AG04450 (cell line): ENCODE measurements around the gene MTNR1A. TPM values are rescaled to one million over a fixed set of nuclear protein-coding genes. Genes with fewer than 3 reads are reported as not detected.

Experiments used
- CTCF ChIA-PET: fragments of 300-600, 350-600 bp; formaldehyde crosslinking; extraction: SDS; loops from one replicate; lab custom pipeline; 2022; ENCODE audit warnings: antibody characterized with exemption, inconsistent platforms; lab: Charles Lee
- POLR2A ChIA-PET: fragments of 350-600 bp; formaldehyde crosslinking; extraction: SDS; loops from one replicate; lab custom pipeline; 2021; ENCODE audit warnings: antibody characterized with exemption, inconsistent platforms; lab: Yijun Ruan, JAX
- DNase-seq: peaks from one replicate; pipeline ENCODE4 v3.0.0-alpha.2; 2011; ENCODE audit warnings: low read depth, low spot score
- H3K27ac ChIP-seq: one replicate; pipeline ENCODE4 v1.5.1; 2012; ENCODE audit warnings: low read depth, low read length, control low read depth
- H3K27me3 ChIP-seq: one replicate; pipeline ENCODE4 v1.6.0; 2012; ENCODE audit warnings: low read length; ENCODE audit not compliant: control insufficient read depth, insufficient read depth
- H3K4me3 ChIP-seq: 2 replicates; pipeline ENCODE4 v1.5.1; 2011; ENCODE audit warnings: mild to moderate bottlenecking, low read depth, low read length, control low read depth
- H3K9me3 ChIP-seq: 2 replicates; pipeline ENCODE4 v1.5.1; 2012; ENCODE audit warnings: low read length; ENCODE audit not compliant: control insufficient read depth, insufficient read depth
- CTCF ChIP-seq: IDR thresholded peaks from 2 replicates; pipeline ENCODE4 v1.5.1; 2011; ENCODE audit warnings: low read depth, low read length, control low read depth, inconsistent platforms
- polyA plus RNA-seq: library from polyadenylated mRNA; depleted of rRNA; stranded (reverse); fragments of >200 nt; gene quantifications from 2 replicates; pipeline ENCODE4 v1.2.3, GENCODE V29; 2011

The MTNR1A gene
- polyA plus RNA-seq, 1 experiment: not detected

GRCh38 chr4:186557486-186557885, 2.1 kb upstream of the MTNR1A start:
- DNase-seq: no peak
- POLR2A ChIA-PET: no interaction called here

GRCh38 chr4:186557061-186557460, 1.7 kb upstream of the MTNR1A start:
- TF ChIP-seq CTCF: no peak
- H3K4me3 ChIP-seq: no peak overlapping the region
- H3K9me3 ChIP-seq: no peaks in the 10 kb centered on the region
- POLR2A ChIA-PET: no interaction called here
- CTCF ChIA-PET: interaction anchor here (1.9 kb wide), 1 partner anchor 30 kb away, joined by 10 read pairs; no protein-coding TSS in a partner anchor
- H3K27me3 ChIP-seq: peaks cover 15% of the 10 kb centered on the region
- DNase-seq: no peak
- no peak overlapping the region for H3K27ac ChIP-seq

More at GRCh38 chr4:186557486-186557885, 2.1 kb upstream of the MTNR1A start:
- CTCF ChIA-PET: interaction anchor here (1.9 kb wide), 1 partner anchor 30 kb away, joined by 10 read pairs; no protein-coding TSS in a partner anchor
- Histone ChIP-seq H3K27me3 (peaks cover 15% of the 10 kb centered on the region), H3K4me3 (no peak overlapping the region), H3K27ac (no peak overlapping the region), H3K9me3 (no peaks in the 10 kb centered on the region)
- TF ChIP-seq CTCF: no peak

- CTCF ChIA-PET: interaction anchor here (0.6 to 1.1 kb wide), 2 partner anchors 33 to 64 kb away, joined by 3 to 5 read pairs; no protein-coding TSS in a partner anchor
- POLR2A ChIA-PET: no interaction called here
- Histone ChIP-seq H3K4me3 (peak overlapping the region; percentile 47), H3K27ac (no peak overlapping the region), H3K9me3 (no peaks in the 10 kb centered on the region), H3K27me3 (peaks cover 15% of the 10 kb centered on the region)
- DNase-seq: no peak
- peak; percentile 31 for TF ChIP-seq CTCF
These were observed 841 bp downstream of the MTNR1A start for GRCh38 chr4:186554539-186554913.

- Histone ChIP-seq H3K9me3 (no peaks in the 10 kb centered on the region), H3K27ac (no peak overlapping the region), H3K4me3 (no peak overlapping the region), H3K27me3 (peaks cover 15% of the 10 kb centered on the region)
- DNase-seq: no peak
- ChIA-PET POLR2A (no interaction called here), CTCF (interaction anchor here (0.6 to 1.6 kb wide), 3 partner anchors 34 to 82 kb away, joined by 3 to 5 read pairs (median 4); no protein-coding TSS in a partner anchor)
- TF ChIP-seq CTCF: no peak
These were observed 1.6 kb downstream of the MTNR1A start for GRCh38 chr4:186553717-186554116.

GRCh38 chr4:186551849-186552248, 3.5 kb downstream of the MTNR1A start:
- ChIA-PET POLR2A (no interaction called here), CTCF (no interaction called here)
- no peak for TF ChIP-seq CTCF
- Histone ChIP-seq H3K27ac (no peak overlapping the region), H3K9me3 (no peaks in the 10 kb centered on the region), H3K4me3 (no peak overlapping the region), H3K27me3 (peaks cover 15% of the 10 kb centered on the region)
- DNase-seq: no peak
